Fibroblast of villous mesenchyme (primary cell): ENCODE results near the gene OS9. TPM values are rescaled to one million over a fixed set of nuclear protein-coding genes. Genes with fewer than 3 reads are reported as not detected.

Experiments used
- DNase-seq: peaks from one replicate; pipeline ENCODE4 v3.0.0-alpha.2; 2010; ENCODE audit warnings: low read depth
- H3K4me3 ChIP-seq: 2 replicates; pipeline ENCODE4 v1.5.1; 2011; ENCODE audit warnings: low read depth, mild to moderate bottlenecking, low read length
- CTCF ChIP-seq: IDR thresholded peaks from 2 replicates; pipeline ENCODE4 v1.5.1; 2012; ENCODE audit warnings: low read depth, mild to moderate bottlenecking, low read length; ENCODE audit not compliant: insufficient read depth
- total RNA-seq: library from RNA; depleted of rRNA; stranded (reverse); fragments of >200 nt; gene quantifications from 2 replicates; pipeline ENCODE4 v1.2.3, GENCODE V29; 2012

OS9 gene
- total RNA-seq, 1 donor: 98.0 TPM

- H3K4me3 ChIP-seq: peak within 1 kb of the TSS; percentile 15
- no peak for DNase-seq
- TF ChIP-seq CTCF: no peak
Measured at GRCh38 chr12:57738661-57739237, 44.8 kb downstream of the OS9 start, which contains the start of gene AGAP2. AGAP2 (minus strand) TSS chr12:57738742; CDS start chr12:57738246, 496 bp downstream.

DNA sequence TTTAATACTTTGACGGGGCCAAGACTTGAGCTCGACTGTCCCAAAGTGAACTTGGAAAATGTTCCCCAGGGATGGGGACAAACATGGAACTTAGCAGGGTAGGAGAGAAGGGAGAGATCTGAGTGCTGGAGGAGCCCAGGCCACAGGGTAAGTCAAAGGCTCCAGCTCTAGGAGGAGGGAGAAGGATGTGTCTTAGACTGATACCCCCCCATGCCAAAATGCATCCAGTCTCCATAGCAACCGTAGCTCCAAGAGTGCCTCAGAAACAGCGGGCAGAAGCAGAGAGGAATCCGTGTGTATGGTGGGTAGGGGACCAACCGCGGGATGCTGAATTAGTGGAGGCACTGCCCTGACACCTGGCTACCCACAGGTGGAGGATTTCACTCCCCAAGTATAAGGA lies 45.5 kb downstream of the OS9 start:
- H3K4me3 ChIP-seq: no peak overlapping the region
- no peak for TF ChIP-seq CTCF
- DNase-seq: no peak

DNA sequence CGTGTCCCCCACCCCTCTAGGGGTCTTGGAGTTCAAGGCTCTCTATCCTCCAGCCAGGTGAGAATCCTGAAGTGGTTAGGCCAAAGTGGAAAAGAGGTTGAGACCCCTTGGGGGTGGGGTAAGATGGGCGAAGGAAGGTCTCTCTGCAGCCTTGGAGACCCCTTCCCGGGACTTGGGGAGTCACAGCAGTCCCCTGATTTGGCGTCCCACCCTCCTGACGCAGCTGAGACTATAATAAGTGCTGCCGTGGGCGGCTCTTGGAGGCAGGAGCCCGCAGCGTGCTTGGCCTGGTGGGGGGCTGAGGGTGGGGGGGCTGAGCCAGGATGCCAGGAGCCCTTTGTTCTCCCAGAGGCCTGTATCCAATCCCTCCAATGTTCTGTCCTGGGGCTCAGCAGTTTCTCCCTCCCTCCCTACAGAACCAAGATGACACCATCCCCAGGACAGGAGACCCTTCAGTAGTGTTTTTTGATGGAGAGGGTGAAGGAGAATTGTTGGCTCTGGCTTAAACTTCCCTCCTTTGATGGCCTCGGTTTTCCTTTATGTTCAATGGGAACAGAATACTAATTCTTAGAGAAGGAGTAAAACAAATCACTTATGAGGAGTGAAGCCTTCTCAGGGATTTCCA lies 46.1 kb downstream of the OS9 start:
- H3K4me3 ChIP-seq: no peak overlapping the region
- DNase-seq: no peak
- TF ChIP-seq CTCF: no peak

DNA sequence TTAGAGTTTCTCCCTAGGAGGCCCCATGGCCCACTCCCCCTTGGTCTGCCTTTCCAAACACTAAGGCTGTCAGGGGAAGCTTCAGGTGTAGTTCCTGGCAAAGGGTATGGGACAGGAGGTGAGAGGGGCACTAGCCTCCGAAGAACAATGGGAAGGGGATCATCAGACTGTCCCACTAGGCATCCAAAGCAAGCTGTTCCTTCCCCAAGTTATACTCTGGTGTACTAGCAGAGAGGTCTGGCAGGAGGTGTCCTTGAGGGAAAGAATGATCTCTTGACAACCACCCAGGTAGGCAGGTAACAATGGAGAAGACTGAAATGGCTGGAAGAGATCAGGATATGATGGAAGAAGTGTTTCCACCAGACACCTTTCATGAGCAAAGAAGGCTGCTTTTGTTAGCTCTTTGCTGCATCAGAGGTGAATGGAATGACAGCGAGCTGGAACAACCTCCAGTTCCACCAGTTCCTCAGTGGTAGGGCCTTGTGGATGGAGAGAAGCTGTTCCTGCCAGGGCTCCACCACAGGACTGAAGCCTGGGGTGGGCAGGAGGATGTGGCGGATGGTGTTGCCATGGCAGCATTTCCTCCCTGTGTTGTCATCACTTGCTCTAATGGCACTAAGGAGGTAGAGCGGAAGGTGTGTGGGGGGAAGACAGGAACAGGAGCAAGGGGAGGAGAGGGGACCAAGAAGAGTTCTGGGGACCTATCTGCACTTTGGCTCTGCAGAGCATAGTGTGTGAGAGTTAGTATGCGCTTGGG lies 46.9 kb downstream of the OS9 start:
- TF ChIP-seq CTCF: no peak
- no peak for DNase-seq
- no peak overlapping the region for H3K4me3 ChIP-seq

- H3K4me3 ChIP-seq: no peak overlapping the region
- no peak for DNase-seq
- TF ChIP-seq CTCF: no peak
Measured at GRCh38 chr12:57741413-57741789, 47.5 kb downstream of the OS9 start.

- TF ChIP-seq CTCF: no peak
- H3K4me3 ChIP-seq: no peak overlapping the region
- DNase-seq: no peak
Measured at GRCh38 chr12:57741844-57742738, 48.2 kb downstream of the OS9 start.
